NCI-H2227 (cell line): Measurements from ENCODE around the gene PIEZO2.
"Not testable (repeated sequence)": the region's sequence is repeated elsewhere in the genome, so short reads cannot be mapped to it uniquely, and the experiment has no call there.

Source experiments
- DNase-seq: peaks from one replicate; lab custom pipeline; 2025; ENCODE audit not compliant: unreplicated experiment; lab: John Stamatoyannopoulos, UW

PIEZO2 gene

DNA sequence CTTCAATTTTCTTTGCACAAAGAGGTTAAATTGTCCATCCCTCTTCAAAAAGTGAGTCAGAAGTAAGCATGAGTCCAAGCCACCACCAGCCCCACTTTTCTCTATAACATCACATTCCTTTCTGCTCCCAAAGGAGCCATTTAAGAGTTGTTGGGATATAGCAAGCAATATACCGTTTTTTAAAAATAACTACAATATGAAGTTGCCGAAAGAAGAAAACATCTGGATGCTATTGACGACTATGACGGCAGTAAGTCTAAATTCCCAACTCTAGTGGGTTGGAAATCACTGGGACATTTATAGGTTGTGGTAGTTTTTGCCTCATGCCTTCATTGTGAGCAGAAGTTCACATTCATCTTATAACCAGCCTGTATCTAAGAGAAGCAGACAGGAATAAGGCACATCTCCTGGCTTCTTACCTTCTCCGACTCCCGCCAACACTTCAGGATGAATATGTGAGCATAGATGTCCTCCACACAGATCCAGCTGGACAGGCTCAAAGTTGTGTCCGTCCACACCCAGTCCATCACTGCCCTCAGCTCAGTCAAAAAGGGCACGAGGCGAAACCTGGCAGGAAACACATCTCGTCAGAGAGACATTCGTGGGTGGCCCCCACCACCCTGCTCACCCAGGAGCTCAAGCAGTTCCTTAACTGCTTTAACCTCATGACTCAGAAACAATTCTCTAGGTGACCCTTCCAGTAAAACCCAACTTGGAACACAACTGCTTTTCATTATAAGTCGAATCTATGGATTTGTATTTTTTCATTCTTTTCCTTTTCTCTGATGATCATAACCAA, 459.9 kb downstream of the PIEZO2 start:
- no peak for DNase-seq

DNA sequence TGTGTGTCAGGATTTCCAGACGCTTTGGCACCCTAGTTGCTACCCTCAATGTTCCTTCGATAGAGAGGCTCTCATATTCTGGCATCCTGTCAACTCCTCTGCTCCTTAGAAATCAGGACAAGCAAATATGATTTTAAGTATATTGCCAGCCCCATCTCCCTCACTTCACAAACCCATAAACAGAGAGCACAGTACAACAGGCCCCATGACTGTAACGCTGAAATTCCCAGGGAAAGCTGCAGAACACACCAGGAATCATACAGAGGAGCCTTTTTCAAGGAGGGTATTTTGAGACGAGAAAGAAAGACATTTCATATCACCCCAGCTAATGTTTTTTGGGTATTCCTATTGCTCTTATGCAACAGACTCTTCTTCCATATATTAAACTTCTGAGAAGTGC, 460.6 kb downstream of the PIEZO2 start:
- DNase-seq, result no peak

DNA sequence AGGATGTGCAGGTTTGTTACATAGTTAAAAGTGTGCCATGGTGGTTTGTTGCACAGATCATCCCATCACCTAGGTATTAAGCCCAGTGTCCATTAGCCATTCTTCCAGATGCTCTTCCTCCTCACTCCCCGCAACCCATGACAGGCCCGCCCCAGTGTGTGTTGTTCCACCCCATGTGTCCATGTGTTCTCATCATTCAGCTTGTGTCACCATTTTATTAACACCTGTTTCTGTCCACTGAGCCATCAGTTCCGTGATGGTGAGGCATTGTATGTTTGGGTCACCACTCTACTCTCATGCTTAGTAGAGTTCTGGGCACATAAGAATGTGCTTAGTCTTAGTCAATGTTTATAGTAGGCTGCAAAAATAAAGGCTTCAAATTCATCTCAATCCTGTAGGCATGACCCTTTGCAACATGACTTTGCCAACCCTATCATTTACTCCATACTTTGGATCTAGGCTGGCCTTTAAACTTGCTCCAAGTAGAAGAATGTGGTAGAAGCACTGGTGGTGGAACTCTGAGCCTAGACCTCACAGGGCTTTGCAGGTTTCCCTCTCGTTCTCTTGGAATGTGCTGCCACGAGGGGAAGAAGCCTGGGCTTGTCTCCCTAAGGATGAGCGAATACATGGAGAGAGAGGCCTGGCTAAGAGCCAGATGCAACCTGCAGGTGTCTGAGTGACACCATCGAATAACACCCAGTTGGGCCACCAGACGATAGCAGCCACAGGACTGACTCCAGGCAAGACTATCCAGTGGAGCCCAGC, 462.0 kb downstream of the PIEZO2 start:
- DNase-seq, result no peak

DNA sequence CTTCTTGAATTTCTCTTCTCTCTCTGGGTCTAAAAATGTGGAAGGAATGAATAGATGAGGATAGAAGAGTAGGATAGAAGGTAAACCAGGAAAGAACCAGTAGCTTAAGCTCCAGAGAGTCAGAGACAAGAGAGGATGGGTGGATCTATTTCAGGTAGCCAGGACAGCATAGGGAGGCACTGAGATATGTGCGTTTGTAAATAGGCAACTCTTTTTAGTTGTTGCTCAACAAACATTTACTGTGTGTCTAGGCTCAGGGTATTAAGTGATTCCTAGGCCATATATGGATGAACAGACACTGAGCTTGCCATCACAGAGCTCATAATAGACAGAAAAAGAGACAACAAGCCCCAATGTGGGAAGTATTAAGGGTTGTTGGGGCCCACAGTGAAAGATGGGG, 463.1 kb downstream of the PIEZO2 start:
- DNase-seq, result no peak

DNA sequence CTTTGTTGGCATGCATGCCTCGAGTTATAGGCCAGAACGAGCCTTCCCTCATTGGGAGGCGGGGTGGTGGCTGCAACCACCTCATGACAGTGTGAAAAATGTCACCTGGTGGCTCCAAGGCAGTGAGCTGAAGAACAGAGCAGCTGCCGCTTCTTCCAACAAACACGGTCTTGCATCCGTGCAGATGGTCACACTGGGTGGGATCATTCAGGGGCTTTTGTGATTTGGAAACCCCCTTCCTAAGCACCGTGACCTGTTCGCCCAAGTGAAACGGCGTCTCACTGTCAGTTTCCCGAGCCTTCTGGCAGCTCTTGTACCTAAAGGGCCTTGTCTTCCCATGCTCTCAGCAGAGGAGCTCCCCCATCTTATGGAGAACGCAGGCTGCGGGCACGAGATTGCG, 463.9 kb downstream of the PIEZO2 start:
- DNase-seq, result no peak

DNA sequence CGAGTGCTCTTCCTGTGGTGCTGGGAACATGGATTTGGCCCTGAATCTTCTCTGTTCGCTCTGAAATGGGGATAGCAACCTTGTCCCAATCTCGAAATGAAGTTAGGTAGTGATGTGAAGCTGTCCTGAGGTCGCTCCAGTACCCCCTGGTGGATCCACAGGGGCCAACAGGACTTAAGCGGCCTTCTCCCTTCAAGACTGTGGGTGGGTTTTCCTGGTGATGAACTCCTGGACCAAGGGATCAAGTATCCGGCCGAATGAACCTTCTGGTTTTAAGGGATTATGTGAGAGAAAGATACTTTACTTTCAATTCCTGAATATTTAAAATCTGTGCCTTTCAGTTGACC, 467.0 kb downstream of the PIEZO2 start:
- no peak for DNase-seq

DNA sequence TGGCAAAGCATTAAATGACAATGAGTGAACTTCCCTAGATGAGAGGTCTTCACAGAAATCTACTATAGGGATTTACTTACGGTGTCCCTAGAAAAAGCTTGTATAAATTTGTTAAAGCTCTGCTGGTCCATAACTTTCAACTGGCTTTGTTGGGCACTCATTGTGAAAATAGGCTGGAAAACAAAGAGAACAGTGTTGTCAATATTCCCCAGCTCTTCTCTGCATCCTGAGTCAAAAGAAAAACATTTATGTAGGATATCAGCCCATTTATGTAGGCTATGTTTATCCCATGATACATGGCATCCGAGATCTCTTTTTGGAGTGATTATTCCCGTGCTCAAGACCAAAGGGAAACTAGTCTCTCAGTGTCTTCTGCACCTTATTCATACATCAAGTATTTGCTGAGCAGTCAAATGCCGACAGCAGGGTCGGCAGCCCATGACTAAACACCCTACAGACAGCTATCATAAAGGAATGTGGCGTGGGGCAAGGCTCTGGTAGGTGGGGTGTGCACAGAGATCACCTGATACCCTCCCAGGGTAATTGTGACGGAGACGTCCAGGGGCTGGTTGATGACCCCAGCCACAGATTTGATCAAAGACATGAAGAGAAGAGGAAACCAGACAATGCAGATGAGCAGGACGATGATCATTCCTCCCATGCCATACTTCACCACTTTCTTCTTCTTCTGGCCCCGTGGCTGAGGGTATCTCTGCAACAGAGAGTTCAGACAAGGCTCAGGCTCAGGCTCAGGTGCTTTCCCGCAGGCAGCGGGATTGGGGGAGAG, 467.6 kb downstream of the PIEZO2 start:
- no peak for DNase-seq

DNA sequence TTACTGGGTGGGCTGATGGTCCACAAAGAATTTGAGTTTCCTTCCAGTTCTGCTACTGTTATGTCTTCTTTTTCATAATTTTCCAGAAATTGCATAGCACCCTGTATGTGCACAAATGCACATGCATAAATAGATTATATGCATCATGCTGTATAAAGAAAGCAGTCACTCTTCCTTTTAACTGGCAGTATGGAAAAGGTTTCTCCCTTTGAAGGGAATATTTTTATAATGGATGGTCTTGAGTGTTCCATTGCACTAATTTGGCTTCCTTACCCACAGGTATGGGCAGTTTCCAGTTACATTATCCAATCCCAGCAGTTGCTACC, 469.1 kb downstream of the PIEZO2 start:
- DNase-seq, result no peak

DNA sequence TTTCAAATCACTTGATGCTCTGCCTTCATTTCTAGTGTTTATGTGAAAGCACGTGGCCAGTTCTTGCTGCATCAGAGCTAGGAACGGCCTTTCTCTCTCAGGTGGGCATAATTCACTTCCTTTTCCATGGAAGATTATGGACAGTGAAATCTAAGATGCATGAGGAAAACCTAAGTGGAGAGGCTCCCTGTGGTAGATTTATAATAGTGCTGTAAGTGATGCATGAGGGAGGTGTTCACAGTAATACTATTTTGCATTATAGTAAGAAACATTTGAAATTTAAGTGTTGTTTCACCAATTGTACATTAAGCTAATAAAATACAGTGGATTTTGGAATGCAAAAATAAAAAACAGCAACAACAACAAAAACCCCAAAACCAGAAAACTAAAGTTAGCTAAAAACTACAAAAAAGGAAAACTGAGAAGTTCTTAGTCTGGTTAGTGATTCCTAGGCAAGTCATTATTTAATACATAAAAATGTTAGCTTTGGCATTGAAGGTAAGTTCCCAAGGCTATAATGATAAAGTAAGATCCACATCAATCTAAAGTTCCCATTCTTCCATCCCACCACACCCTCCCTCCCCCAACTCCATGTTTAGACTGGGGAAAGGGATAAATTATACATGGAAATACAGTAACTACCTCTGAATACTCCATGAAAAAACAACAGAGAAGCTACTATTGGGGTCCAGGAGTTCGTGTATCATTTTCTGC, 469.7 kb downstream of the PIEZO2 start:
- no peak for DNase-seq

DNA sequence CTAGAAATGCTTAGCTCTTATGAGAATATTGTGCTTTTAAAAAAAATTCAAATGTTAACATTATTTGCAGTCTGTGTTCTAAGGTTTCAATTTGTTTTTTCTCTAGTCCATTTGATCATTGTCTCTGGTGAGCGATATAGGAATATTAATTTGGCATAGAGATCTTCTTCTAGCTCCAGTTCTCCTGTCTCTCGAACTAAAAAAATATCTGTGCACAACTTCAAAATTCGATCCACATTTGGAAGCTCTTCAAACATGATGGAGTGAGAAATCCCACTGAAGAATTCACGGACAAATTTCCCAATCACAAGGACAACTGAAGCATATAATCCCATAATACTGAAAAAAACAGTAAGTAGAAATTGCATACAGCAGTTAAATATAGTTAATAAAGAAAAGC, 477.9 kb downstream of the PIEZO2 start:
- no peak for DNase-seq

DNA sequence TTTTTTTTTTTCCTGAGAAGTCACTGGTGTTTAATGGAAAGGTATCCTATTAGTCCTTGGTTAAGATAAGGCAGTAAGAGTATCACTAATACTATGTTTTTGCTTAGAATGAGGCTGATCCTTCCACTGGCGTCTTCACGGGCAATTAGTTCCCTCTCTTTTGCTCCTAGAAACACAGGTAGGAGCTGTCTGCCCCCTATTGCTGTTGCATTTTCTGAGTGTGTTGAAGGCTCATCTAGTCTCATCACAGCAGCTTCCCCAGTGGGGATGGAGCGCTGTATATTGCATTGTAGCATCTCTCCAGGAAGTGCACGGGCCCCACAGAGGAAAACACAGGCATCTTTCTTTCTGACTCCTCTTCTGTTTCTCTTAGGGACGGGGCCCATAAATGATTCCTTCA, 478.5 kb downstream of the PIEZO2 start:
- DNase-seq, result no peak

DNA sequence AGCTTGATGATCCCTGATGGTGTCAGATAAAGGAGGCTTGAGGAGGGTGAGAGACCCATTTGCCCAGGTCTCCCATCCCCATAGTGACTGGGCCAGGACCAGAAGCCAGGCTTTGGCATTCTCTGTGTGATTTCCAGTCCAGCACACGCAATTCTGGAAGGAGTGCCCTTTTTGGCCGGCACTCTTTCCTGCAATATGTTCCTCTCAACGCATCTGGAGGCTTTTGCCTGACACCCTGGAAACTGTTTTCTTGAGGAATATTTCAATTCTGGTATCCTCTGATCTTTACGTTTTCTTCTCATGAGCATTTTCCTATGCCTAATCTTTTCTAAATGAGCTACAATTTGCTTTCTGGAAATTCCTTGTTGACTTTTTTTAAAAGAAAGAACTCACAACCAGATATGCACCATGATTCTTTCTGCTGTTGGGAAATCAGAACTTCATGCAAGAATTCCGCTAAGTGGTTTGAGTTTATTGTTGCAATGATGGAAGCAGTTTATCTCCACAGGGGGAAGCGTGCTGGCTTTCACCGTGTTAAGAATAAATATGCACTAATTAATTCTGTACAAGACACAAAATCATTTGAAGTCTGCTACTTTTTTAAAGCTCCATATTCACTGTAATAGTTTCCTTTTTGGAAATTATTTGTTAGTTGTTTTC, 479.8 kb downstream of the PIEZO2 start:
- no peak for DNase-seq

DNA sequence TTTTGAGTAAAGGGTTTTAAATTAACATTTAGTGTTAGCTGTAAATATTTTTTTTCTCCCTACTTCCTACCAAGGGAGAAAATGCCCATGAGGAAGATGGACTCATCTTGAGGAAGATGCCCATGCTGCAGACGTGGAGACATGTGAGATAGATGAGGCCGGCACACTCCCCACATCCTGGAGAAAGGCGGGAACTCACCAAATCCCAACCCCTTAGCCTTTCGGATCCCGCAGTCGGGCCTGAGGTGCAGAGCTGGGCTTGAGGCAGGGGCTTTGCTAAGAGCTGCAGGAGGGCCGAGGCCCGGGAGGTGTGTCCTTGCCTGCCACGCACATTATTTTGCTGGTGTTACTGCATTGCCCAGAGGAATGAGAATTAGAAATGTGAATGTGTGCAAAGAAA, 485.6 kb downstream of the PIEZO2 start:
- DNase-seq, result no peak

DNA sequence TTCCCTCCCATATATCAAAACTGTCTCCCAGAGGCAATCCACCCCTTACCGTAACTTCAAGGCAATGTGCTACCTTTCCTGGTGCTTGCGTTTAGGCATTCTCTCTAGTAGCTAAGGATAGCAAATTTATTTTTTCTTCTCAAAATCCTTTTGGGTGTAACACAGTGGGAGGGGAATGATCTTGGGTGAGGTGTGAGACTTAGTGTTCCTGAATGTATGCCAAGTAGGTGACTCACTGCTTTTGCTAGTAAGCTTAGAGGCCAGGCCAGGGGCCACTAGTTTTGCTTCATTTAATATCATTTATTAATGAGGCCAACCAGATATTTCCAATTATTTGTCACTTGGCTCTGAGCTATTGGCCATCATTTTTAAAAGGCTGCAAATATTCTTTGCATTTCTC, 488.1 kb downstream of the PIEZO2 start:
- DNase-seq, result no peak

DNA sequence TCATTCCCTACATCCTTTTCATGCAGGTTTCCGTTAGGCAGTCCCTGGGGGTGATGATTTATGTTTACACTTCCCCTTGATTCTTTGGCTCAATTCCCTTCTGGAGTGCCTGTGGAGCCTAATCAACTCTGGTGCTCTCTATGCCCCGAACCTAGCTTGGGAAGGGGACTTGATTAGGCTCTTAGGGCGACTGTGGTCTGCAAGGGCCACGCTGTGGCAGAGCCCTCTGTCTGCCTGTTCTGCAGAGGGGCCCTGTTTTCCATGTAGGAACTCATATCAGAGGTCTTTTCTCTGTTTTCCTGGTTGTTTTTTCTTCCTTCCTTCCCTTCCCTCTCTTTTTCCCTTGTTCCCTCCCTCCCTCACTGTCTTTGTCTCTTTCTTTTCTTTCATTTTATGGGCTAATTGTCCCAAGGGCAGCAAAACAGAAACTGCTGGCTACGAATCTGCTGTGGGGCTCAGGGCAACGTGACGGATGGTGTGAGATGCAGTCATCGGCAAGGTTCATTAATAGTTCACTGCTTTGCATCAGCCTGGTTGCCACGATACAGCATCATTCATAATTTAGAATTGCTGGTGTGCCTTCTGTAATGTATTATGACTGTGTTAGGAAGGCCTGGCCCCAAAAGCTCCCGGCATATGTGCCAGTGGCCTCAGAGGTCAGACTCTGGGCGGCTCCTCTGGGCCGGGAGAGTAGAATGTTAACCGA, 489.0 kb downstream of the PIEZO2 start:
- DNase-seq, result no peak

DNA sequence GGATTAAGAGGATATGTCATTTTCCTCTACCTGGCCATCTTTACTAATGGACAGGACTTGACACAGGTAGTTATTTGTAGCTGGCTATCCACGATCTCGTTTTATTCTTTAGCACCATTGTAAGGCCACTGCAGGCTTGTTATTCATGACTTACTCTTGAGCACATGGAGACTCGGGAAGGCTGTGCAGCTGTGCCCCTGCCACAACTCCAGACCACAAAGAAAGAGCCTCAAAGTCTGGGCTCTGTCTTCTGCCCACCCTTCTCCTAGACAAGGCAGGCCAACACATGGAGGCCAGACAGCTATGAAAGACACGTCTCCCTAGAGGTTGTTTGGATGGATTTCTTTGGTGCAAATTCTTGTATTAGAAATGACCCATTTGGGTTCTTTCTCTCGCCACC, 489.8 kb downstream of the PIEZO2 start:
- DNase-seq, result no peak

DNA sequence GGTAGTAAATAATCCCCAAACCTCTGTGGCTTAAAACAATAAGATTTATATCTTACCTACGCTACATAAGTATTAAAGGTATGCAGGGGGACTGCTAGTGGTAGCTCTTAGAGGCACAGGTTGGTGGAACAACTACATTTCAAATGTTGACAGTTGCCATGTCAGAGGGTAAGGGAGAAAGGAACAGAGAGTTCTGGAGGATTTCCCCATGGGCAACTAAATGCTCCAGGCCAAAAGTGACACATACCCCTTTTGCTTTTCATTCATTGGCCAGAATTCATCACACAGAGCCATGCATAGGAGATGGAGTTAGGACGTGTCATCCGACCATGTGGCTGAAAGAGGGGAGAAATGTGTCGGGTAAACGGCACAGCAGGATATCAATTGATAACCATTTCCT, 490.4 kb downstream of the PIEZO2 start:
- DNase-seq, result no peak

DNA sequence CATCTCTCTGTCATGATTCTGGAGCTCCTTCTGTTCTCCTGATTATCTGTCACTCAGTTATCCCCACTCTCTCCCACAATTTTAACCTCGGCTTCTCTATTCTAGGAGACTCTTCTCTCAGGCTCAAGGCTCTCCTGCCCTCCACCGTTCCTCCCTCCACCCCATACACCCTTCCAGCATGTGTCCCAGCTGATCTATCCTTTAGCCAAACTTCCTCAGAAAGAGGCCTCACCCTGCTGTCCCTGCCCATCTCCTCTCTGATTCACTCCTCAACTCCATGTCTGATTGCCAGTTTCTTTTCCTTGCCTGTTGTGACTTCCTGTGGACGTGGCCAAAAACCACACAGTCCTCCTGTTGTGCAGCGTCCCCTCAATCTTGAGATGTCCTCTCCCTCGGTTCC, 505.4 kb downstream of the PIEZO2 start:
- not testable (repeated sequence) for DNase-seq

DNA sequence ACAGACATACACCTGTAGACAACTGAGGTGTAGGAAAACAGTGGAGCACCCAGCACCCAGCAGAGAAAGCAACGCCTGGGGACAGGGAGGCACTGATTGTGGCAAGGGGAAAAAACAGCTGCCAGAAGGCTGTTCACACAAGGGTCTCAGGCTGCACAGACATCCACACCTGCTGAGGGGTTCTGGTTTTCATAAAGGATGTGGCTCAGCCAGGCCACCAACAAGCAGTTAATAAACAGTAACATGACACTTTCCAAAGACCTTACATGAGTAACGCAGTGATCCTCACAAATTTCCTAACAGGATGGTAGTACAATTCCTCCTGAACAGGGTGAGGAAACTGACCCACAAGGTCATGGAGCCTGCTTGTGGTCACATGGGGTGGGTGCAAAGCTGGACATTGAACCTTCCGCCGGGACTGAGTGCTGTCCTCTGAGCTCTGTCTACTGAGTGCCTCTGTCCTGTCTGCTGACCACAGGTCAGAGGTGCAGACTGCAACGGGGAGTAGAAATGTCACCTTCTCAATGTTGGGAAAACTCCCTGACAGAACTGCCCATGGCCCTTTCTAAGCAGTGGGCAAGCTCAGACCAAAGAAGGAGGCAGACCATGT, 506.3 kb downstream of the PIEZO2 start:
- not testable (repeated sequence) for DNase-seq

DNA sequence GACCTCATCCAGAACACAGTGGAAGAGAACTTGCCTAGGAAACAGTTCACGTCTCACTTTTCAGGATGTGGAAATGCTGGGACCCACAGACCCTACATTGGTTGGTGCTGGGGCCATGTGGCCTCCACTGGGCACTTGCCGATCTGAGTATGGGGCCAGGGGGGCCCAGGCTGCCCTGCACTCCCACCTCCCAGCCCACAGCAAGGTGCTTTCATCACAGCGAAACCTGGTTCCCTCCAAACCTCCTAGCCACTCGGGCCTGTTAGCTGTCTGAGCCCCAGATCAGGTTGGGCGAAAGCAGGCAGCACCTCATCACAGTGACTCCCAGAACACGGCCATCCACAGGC, 510.9 kb downstream of the PIEZO2 start:
- not testable (repeated sequence) for DNase-seq
